DMS153 (cell line): ENCODE measurements around the gene GRAMD1B.
A peak's percentile ranks its signal among the peaks of the same experiment; 100 is the strongest.

Source experiments
- DNase-seq: peaks from one replicate; lab custom pipeline; 2025; lab: John Stamatoyannopoulos, UW

The GRAMD1B gene

DNA sequence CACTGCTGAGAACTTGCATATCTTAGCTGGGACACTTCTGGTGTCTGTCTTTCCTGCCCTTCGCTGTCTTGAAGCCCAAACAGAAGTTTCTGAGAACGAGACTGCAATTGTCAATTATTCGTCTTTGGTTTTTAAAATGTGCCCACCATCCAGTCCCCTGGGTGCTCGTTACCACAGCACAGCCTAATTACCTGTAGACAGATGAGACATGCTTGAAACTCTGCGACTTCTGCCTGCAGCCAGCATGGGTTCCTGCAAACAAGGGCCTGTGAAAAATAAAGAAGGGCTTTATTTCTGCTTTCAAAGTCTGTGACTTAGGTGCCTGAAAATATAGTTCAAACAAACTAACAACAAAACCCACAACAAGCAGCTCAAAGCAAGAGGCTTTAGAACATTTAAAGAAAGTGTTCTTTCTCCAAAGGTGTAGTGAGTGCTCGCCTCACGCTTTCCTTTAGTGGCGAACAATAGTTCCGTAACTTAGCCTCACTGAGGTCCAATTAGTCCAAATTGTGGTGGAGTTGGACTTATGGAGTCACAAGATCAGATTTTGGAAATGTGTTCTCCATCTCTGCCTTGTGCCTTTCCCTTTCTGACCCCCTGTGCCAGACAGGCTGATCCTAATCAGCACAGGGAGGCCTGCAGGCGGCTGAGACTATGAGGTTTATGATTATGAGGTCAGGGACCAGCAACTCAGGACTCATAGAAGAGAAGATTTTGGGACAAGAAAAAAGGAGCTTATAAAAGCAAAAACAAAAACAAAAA is 20.4 kb upstream of the GRAMD1B start:
- DNase-seq, result no peak

DNA sequence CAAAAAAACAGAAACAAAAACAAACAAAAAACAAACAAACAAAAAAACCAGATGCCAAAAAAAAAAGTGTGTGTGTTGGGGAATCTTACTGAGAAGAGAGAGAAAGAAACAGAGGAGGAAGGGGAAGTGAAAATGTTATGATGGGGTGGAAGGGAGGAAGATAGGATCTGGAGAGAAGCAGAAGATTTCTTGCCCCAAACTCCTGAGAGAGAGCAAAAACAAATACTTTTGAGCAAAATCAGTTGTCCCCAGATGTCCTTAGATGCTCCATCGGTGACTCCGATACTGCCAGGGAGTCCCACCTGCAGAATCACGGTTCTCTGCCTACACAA is 19.9 kb upstream of the GRAMD1B start:
- no peak for DNase-seq

DNA sequence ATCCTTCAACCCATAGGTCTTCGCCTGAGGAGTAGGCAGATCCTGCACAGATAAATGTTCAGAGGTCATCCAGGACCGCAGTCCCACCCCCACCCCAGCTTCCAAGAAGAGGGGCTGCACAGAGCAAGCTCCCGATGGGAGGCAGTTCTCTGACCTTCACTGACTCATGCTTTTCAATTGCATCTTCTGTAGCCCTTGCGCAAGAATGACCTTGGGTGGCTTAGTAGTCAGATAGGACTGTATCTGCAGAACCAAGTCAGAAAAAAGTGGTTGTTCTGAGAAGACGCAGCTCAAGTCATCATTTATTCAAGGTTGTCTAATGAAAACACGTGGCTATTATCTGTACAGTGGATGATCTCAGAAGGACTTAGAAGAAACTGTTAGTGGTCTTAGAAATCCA is 16.4 kb upstream of the GRAMD1B start:
- no peak for DNase-seq

- DNase-seq, result no peak
Measured at GRCh38 chr11:123416566-123416965, 13.5 kb upstream of the GRAMD1B start.

GRCh38 chr11:123418351-123419114 is 11.5 kb upstream of the GRAMD1B start:
- no peak for DNase-seq

DNA sequence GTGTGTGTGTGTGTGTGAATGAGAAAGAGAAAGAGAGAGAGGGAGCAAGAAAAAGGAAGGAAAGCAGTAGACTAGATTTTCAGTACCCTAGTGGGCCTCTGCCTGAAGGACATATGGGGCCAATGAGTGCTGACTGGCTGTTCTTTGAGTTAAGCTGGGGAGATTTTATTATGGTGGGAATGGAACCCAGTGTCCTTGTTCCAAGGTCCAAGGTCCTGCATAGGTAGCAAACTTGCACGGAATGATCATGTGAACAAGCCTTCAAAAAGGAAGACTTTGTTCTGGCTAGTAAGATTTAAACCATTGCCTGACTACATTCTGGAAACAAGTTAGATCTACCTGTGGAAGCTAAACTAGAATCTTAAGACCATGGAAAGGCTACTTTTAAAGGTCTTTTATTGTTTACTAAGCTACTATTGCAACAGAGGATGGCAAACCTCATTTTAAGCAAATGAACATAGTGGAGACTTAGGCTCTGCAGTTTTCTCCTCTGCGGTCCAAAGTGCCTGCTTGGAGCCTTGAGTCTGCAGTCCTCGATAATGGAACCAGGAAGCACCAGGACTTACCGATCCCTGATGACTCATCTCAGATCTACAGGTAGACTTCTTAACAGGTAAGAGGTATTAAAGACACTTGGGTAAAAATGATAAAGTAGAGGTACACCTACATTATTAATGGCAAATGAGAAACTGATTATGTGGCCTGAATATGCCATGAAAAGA is 10.2 kb upstream of the GRAMD1B start:
- DNase-seq, result no peak

GRCh38 chr11:123421589-123421988 is 8.5 kb upstream of the GRAMD1B start:
- no peak for DNase-seq

GRCh38 chr11:123425367-123425766 is 4.7 kb upstream of the GRAMD1B start:
- no peak for DNase-seq

DNA sequence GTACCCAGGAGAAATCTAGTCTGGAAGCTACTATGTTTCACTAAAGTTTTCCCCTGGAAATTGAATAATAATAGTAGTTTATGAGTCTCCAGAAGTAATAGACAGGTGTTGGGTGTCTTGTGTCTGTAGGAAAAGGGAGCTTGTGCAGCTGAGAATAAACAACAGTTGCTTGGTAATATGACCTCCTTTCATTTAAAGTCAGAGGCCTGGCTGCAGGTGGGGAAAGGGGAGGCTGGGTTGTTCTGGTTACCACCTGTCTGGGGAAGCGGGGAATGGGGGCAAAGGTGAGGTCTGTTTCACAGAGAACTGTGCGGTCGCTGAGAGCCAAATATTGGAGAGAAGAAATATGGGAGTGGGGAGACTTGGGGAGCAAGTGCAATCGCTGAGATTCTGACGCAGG is 3.3 kb upstream of the GRAMD1B start:
- DNase-seq, result no peak

GRCh38 chr11:123427405-123427804 is 2.7 kb upstream of the GRAMD1B start:
- DNase-seq, result no peak

GRCh38 chr11:123428116-123428715 is 1.9 kb upstream of the GRAMD1B start:
- no peak for DNase-seq

GRCh38 chr11:123429336-123429735 is 733 bp upstream of the GRAMD1B start:
- no peak for DNase-seq

GRCh38 chr11:123430721-123431497 is 840 bp downstream of the GRAMD1B start:
- peak; percentile 58 for DNase-seq

DNA sequence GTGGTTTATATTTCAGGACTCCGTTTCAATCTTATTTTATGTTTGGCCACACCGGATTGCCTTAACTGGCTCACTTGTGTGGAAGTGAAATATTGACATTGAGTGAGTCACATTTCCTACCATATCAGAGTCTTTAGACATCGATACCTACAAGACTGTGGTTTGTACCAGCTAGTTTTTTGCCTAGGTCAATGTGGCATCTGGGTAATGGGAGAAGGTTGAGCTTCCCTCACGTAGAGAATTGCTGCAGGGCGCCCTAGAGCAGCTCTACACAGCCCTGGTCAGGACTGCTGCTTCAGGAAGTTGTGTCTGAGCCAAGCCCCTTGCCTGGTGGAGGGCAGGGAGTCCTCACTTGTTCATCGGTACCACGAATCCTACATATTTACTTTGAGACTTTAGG is 1.6 kb downstream of the GRAMD1B start:
- no peak for DNase-seq

- no peak for DNase-seq
Measured at GRCh38 chr11:123434262-123434661, 4.2 kb downstream of the GRAMD1B start.

GRCh38 chr11:123434911-123435310 is 4.8 kb downstream of the GRAMD1B start:
- peak; percentile 62 for DNase-seq

GRCh38 chr11:123437236-123437979 is 7.3 kb downstream of the GRAMD1B start:
- no peak for DNase-seq

GRCh38 chr11:123438131-123438627 is 8.1 kb downstream of the GRAMD1B start:
- DNase-seq, result no peak

DNA sequence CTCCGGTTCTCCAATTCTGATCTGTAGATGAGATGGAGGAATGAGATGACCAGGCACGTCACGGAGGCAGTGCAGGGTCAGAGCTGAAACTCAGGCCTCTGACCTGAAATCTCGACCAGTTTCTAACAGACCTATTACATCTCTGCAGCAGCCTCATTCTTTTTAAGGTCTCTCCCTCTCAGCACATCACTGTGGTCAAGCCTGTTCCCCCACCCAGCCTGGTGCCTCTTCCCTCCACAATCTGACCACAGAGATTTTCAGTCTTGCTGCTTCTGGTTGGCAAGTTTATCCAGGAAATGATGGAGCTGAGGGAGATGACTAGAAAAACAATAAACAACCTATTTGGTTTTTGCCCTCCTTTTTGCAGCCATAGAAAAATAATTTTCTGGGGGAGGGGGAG is 9.5 kb downstream of the GRAMD1B start:
- no peak for DNase-seq

- no peak for DNase-seq
Measured at GRCh38 chr11:123441161-123441560, 11.1 kb downstream of the GRAMD1B start.
